D721Med (cell line): Measurements from ENCODE around the gene UBE2E1.
"Not testable (repeated sequence)": the region's sequence is repeated elsewhere in the genome, so short reads cannot be mapped to it uniquely, and the experiment has no call there.

Source experiments
- DNase-seq: peaks from one replicate; pipeline ENCODE4 v3.0.0; 2011; ENCODE audit warnings: low spot score; ENCODE audit not compliant: insufficient read length
- FAIRE-seq: peaks from 2 replicates; lab custom pipeline; 2011; peaks lifted over from hg19 to GRCh38; lab: Jason Lieb, UNC
- CTCF ChIP-seq: IDR thresholded peaks from 2 replicates; pipeline ENCODE4 v1.5.1; 2012; ENCODE audit warnings: mild to moderate bottlenecking, control low read depth; ENCODE audit not compliant: insufficient read depth; ENCODE audit errors: missing control alignments

UBE2E1 gene

GRCh38 chr3:23845326-23846216 is 39.8 kb downstream of the UBE2E1 start:
- DNase-seq (no peak), FAIRE-seq (no peak)
- TF ChIP-seq CTCF, result no peak

- FAIRE-seq, DNase-seq: not testable (repeated sequence)
These were observed 43.7 kb downstream of the UBE2E1 start for GRCh38 chr3:23849462-23849861.

GRCh38 chr3:23856286-23856685 is 50.5 kb downstream of the UBE2E1 start:
- TF ChIP-seq CTCF, result no peak
- DNase-seq, result no peak
- no peak for FAIRE-seq

GRCh38 chr3:23859012-23859743 is 53.4 kb downstream of the UBE2E1 start:
- DNase-seq (no peak), FAIRE-seq (no peak)
- TF ChIP-seq CTCF, result no peak

- DNase-seq (no peak), FAIRE-seq (no peak)
- no peak for TF ChIP-seq CTCF
These were observed 54.2 kb downstream of the UBE2E1 start for GRCh38 chr3:23859839-23860382.

GRCh38 chr3:23861689-23862088 is 55.9 kb downstream of the UBE2E1 start:
- TF ChIP-seq CTCF, result no peak
- DNase-seq, result no peak
- FAIRE-seq, result no peak

- FAIRE-seq, result no peak
- no peak for DNase-seq
- no peak for TF ChIP-seq CTCF
These were observed 57.3 kb downstream of the UBE2E1 start for GRCh38 chr3:23863060-23863459.
